ENCODE results near the gene PPM1L.

The PPM1L gene

DNA sequence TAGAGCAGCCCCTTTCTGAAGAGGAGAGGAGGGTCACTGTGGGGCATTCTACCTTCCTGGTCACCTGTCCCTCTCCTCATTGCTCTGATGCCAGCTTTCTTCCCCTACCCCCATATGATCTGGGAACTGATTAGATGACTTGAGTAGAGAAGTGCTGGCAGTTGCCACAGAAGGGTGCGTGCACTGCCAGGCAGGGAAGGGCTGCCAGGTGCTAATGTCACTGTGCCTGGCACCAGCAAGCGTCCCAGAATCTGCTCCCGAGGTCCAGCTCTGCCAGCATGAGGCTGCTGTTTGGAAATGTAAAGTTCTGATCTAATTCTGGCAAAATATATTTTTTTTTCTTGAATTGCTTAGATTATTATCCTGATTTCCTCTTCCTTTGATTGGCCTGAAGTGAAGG is 52.8 kb downstream of the PPM1L start:
- peak; percentile 23 for DNase-seq

GRCh38 chr3:160809453-160809852 is 53.4 kb downstream of the PPM1L start:
- DNase-seq = no peak

DNA sequence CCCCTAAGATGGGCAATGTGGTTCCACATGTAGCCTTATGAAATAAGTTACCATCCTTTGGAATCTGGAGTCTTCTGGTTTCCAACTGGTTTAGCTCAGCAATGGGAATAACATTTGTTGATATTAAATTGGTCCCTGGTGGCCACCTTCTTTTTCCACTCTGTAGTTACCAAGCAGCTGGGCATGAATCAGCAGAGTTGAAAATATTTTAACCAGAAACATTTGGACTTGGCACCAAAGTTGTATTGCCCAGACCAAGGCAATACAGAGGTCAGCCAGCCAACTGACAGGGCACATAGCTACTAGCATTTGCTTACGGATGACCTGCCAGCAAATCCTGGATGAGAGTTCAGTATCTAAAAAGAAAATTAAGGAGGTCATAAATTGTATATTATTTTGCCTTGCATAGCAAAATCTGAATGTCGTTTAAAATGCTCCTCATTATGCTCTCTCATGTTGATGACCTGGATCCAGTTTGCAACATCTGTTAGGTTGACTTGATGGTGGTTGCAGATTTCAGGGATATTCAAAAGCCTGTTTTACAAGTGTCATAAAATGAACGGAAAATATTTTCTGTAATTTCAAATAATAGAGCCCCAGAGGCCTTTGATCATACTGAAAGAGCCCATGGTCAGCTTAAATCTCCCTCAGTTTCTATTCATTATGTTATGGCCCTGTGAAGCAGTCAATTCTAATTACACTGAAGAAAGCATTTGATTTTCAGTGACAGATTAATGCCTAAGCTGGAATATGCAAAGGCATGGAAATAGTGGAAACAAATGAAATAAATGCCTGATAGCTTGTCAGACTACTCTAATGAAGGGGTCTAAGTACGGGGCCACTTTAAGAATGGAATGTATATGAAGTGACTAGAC is 54.6 kb downstream of the PPM1L start:
- DNase-seq = no peak

GRCh38 chr3:160811237-160811548 is 55.2 kb downstream of the PPM1L start:
- no peak for DNase-seq

DNA sequence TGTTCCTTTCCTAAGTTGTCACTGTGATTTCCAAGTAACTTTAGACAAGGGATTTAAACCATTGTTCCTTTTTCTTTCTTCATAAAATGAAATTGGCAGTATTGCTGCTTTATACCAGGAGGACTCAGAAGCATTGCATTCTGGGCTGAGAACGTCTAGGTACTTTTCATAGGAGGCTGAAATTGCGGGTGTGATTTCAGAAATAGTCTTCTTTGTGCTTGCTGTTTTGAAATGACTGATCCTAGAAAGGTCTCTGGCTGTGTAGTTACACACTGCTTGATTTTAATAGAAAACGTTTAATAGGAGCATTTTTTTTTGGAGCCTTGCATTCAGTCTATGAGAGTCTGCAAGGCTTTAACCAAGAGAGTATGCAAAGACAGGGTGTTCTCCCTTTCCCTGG is 56.3 kb downstream of the PPM1L start:
- DNase-seq = no peak

DNA sequence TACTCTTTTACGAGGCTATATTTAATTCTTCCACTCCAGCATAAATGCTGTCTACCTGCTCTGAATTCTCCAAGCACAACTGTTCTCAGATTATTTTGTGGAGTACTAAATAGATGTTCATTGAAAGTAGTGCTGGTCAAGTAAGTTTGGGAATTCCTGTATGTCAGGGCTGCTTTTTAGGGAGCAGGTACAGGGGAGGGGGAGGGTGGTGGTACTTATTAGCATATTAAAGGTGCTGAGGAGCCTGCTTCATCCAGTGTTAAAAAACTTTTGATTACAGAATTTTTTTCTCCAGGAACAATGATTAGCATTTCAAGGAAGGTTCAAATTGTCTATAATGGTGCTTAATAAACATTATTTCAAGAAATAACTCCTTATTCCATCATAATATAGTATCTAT is 59.2 kb downstream of the PPM1L start:
- no peak for DNase-seq

DNA sequence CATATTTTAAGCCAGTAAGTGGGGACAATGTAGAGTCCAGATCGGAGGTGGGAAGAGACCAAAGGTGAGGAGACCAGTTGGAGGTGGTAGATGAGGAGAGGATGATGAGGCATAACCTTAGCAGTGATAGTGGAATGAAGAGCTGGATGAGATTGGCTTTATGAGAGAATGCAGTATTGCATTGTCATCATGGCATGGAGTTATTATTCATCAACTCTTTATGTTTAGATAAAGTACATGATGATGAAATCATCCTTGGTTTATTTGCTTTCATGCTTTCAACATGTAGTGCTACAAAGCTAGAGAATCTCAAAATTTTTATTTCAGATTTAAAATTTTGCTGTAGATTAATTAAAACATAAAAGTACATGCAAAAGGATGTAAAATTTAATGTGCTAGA is 64.0 kb downstream of the PPM1L start:
- no peak for DNase-seq

GRCh38 chr3:160820430-160820829 is 64.4 kb downstream of the PPM1L start:
- no peak for DNase-seq

DNA sequence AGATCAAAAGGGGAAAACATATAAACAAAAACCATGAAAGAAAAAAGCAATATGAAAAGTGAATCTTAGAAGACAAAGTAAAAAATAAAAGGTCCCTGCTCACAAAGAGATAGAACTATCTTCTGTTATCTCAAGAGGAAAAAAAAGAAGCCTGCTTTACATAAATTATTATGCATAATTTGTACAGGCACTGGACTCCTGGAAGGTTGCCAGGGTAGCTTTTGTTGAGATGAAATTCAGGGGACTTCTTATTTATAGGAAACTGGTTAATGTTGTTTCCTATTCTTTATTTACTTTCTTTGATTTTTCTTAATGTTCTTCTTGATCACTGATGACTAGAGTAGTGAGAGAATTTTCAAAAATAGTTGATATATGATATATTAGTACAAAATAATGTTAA is 66.9 kb downstream of the PPM1L start:
- DNase-seq = no peak

DNA sequence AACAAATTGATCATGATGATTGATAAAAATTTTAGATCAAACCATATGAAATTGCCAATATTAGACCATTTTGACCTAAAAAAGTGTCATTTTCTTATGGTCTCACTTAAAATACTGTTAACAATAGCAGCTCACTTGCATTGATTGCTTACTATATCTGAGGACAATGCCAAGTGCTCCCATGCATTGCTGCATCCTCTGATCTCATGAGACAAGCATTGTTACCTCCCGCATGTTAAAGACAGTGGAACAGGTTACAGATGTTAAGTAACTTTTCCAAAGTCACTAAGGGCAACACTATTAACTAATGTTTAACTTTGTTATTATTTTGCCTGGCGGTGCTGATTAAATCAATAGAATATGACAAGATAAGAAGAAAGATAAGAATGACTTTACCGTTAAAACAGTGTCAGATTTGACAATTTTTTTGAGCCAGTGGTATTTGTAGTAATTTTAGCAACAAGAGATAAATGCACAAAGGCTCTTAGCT is 69.3 kb downstream of the PPM1L start:
- no peak for DNase-seq

- DNase-seq = no peak
Measured at GRCh38 chr3:160826408-160826807, 70.4 kb downstream of the PPM1L start.

DNA sequence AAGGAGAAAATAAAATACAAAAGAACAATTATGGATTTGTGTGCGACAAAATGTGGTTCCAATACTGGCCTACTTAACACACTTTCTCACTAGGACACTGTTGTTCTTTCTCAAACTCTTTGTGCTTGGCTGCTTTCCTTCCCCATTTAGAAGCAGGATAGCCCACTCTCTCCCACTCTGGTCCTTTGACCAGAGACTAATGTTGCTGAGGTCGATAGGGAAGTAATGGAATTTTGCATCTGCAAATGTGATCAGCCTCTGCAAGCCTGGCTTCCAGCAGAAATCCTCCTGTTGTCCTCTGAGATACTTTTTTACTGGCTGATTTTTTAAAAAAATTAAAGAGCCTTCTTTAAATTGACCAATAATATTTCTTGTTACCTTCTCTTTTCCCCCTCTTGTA is 71.0 kb downstream of the PPM1L start:
- no peak for DNase-seq

DNA sequence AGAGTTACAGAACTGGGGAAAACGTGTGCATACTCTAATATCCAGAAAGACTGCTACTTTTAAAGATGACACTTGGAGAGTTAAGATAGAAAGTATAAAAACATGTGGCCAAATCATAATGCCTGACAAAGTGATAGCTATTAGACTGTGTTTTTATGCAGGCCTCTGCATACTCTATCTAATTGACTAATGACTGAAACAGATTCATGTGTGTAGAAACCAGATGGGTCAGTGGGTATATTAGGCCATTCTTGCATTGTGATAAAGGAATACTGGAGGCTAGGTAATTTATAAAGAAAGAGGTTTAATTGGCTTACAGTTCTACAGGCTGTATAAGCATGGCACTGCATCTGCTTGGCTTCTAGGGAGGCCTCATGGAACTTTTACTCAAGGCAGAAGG is 71.5 kb downstream of the PPM1L start:
- no peak for DNase-seq

DNA sequence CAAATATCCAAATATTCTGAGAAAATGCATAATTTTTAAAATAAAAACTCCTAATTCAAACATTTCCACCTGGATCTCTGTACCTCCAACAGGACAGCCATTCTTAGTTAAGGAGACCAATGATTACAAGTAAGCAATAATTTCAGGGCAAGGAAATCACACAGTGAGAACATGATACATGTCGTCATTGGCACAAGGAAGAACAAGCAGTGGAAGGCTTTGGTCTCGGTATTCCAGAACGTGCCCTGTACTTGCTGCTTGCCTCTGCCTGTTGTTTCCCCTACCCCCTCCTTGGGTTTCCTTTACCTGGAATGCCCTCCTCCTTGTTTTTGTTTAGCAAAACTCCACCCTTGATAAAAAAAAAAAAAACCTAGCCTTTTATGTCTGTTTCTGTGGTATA is 72.8 kb downstream of the PPM1L start:
- DNase-seq = no peak

DNA sequence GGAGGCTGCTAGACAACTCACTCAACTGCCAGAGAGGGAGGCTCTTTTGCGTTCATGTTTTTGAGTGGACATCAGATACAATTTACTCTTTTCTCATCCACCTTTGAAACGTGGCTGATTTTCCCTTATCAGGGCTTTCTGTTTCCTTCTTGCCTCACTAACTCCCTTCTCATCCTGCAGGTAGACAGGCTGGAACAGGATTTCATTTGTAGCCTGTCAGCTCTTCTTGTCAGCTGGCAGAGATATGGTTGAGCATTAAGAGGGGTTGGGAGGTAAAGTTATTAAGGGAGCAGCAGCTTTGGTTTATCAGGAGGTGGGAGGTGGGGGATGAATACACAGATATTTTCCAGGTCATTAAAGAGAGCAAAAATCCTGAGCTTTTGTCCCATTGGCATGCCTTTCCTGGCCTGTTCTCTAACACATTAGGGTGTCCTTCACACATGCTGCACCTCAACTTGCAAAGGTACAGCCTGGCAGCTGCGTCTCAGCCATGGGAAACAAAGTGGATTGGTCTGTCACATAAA is 73.5 kb downstream of the PPM1L start:
- no peak for DNase-seq

GRCh38 chr3:160830796-160831195 is 74.8 kb downstream of the PPM1L start:
- no peak for DNase-seq

DNA sequence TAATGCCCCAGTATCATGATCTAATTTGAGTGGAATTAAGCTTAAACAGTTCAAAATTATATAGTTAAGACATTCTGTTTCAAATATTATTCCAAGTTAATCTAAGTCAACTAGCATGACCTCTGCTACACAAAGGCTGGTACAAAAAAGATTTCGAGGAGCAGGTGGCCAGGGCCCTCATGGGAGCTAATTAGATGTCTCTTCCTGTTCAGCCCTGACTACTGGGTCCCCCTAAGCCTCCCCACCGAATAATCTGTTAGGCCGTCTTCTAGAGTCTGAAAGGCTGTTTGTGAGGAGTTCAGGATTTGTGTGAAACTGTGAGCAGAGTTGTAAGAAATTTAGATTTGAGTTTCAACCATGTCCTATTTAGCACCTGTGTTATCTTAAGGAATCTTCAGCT is 75.4 kb downstream of the PPM1L start:
- DNase-seq = no peak

GRCh38 chr3:160837394-160837980 is 81.5 kb downstream of the PPM1L start:
- peak; percentile 9 for DNase-seq

- no peak for DNase-seq
Measured at GRCh38 chr3:160840590-160840989, 84.6 kb downstream of the PPM1L start.

- DNase-seq = no peak
Measured at GRCh38 chr3:160841455-160841854, 85.4 kb downstream of the PPM1L start.

GRCh38 chr3:160842021-160843005 is 86.3 kb downstream of the PPM1L start:
- DNase-seq = no peak

DNA sequence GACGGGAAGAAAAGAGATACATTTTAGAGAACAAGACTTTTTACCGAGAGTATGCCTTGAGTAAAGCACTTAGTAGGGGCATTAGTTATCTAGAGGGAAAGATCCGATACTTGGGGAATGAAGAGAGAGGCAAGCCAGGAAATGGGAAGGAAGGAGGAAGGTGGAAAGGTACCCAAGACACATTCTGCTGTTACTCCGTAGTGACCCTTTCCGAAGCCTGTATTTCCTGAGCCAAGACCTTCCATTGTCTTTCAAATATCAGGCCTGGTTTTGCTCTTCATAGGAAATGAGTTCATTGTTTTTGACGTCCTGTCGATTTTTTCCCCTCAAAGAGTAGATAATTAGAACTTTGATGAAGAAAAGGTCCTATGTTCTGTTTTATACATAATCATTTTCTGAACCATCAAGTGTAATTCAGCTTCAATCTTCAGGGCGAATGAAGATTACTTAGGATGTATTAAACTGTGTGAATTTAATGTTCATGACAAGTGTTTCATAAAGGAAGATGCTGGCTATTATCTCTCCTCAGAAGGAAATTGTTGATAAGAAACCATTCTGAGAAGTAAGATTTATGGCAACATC is 95.7 kb downstream of the PPM1L start:
- no peak for DNase-seq
